HG02852 (cell line): ENCODE measurements around the gene DAGLA.

Experiments
- ATAC-seq: cut with Tn5 transposase; IDR thresholded peaks from one replicate; pipeline ENCODE4 v1.9.1; 2021; ENCODE audit warnings: mild to moderate bottlenecking, moderate library complexity; ENCODE audit not compliant: unreplicated experiment

DAGLA gene

DNA sequence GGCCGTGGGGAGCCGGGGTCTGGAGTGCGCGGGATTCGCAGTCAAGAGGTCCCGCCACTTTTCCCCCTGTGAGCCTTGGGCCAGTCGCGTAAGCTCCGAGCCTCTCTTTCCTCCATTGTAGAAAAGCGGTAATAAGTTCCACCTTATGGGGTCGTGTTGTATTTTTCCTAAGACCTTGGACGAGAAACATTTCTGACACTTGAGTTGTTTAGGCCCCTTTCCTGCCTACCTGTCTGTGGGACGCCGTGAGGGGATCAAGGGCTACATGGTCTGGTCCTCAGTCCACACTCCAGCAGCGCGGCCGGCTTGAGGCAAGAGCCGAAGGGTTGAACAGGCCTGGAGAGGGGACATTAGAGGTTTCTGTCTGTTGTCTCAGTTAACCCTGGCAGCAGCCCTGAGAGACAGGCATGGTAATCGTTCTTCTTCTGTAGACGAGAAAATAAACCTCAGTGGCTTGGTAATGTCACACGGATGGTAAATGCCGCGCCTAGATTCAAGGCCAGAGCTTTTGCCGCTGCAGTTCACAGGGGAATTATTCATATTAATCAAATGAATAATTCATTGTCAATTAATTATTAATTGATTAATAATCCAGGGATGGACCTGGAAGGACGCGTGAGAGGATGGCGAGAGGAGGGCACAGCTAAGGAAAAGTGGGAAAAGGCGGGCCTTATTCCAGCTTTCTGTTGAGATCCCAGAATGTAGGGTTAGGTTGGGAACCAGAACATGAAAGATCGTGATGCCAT is 113.1 kb downstream of the DAGLA start:
- ATAC-seq: peak; percentile 29

DNA sequence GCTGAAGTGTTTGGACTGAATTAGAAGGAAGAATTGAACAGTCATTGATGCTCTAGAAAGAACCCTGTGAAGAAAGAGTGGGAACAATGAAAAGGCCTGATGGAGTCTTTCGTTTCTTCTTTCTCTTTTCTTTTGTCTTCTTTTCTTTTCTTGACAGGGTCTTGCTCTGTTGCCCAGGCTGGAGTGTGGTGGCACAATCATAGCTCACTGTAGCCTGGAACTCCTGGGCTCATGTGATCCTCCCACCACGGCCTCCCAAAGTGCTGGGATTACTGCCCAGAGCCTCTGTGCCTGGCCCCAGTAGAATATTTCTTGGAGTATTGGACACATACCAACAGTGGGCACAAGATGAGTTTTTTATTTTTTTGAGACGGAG is 113.6 kb downstream of the DAGLA start:
- ATAC-seq: no peak

DNA sequence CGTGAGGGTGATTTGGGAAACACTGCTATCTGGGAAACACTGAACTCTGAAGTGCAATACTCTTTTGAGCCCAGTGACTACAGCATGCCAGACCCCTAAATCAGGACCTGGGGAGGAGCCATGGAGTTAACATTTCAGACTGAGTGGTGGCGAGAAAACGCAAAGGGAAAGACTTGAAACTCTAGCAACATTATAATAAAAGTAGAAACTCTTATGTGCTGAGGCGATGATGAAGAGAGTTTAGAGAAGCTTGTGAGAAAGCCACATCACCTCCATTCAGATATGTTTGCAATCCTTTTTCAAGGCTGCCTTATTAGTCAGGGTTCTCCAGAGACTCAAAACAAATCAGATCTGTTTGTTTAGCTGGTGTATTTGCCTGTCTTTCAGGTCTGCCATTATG is 114.4 kb downstream of the DAGLA start:
- ATAC-seq: no peak

DNA sequence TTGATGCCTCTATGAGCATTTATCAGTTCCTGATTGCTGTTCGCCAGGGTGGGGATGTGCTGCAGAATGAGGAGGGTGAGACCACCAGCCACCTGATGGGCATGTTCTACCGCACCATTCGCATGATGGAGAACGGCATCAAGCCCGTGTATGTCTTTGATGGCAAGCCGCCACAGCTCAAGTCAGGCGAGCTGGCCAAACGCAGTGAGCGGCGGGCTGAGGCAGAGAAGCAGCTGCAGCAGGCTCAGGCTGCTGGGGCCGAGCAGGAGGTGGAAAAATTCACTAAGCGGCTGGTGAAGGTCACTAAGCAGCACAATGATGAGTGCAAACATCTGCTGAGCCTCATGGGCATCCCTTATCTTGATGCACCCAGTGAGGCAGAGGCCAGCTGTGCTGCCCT is 115.3 kb downstream of the DAGLA start:
- ATAC-seq: no peak

DNA sequence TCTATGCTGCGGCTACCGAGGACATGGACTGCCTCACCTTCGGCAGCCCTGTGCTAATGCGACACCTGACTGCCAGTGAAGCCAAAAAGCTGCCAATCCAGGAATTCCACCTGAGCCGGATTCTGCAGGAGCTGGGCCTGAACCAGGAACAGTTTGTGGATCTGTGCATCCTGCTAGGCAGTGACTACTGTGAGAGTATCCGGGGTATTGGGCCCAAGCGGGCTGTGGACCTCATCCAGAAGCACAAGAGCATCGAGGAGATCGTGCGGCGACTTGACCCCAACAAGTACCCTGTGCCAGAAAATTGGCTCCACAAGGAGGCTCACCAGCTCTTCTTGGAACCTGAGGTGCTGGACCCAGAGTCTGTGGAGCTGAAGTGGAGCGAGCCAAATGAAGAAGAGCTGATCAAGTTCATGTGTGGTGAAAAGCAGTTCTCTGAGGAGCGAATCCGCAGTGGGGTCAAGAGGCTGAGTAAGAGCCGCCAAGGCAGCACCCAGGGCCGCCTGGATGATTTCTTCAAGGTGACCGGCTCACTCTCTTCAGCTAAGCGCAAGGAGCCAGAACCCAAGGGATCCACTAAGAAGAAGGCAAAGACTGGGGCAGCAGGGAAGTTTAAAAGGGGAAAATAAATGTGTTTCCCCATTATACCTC is 115.8 kb downstream of the DAGLA start:
- no peak for ATAC-seq
